H1 (cell line): ENCODE data around the gene NFAM1. TPM values are rescaled to one million over a fixed set of nuclear protein-coding genes. Genes with fewer than 3 reads are reported as not detected.

Source experiments
- CHD7 ChIP-seq: fragments of 300-600 bp; sonication (generic); IDR thresholded peaks from 2 replicates; pipeline ENCODE4 v1.7.1; 2012; ENCODE audit warnings: low read length, moderate library complexity, mild to moderate bottlenecking, inconsistent platforms; ENCODE audit not compliant: insufficient replicate concordance
- GTF2F1 ChIP-seq: IDR thresholded peaks from 2 replicates; pipeline ENCODE4 v1.6.1; 2012; ENCODE audit warnings: low read depth, low read length, improper control_type of control experiment, borderline replicate concordance
- JUN ChIP-seq: IDR thresholded peaks from 2 replicates; pipeline ENCODE4 v1.6.1; 2011; ENCODE audit warnings: low read depth, mild to moderate bottlenecking, improper control_type of control experiment, low read length
- RXRA ChIP-seq: IDR thresholded peaks from 2 replicates; pipeline ENCODE4 v1.6.1; 2011; ENCODE audit warnings: low read depth, mild to moderate bottlenecking, low read length, moderate library complexity; ENCODE audit not compliant: insufficient read depth
- SUZ12 ChIP-seq: fragments of 200-600 bp; sonication (generic); IDR thresholded peaks from 2 replicates; pipeline ENCODE4 v1.6.1; 2012; ENCODE audit warnings: mild to moderate bottlenecking, inconsistent platforms, low read length, moderate library complexity, mixed read lengths
- polyA plus RNA-seq, 7 experiments: library from polyadenylated mRNA; depleted of rRNA in 3 of 7; stranded (reverse) in 5 of 7; unstranded in 2 of 7; fragments of >200 nt in 5 of 7; fragments of 200-250 nt in 2 of 7; gene quantifications; 1 replicate in 5 of 7; 2 replicates in 1 of 7; 4 replicates in 1 of 7; pipeline versions ENCODE4 v1.2.1 to v1.2.3, GENCODE V29; 2011 to 2013; ENCODE audit warnings: missing spikeins in 2 of 7, mixed read lengths in 2 of 7
- total RNA-seq: library from RNA; stranded (reverse); fragmentation: NEBNext Ultra II Directional; extraction: Animal tissue kit (Norgen Biotek cat#: 25700); gene quantifications from 2 replicates; pipeline ENCODE4 v1.2.1, GENCODE V29; 2021
- TF ChIP-seq, protein P1 (sequence below): IDR thresholded peaks from 2 replicates; pipeline ENCODE4 v1.6.1; 2012; ENCODE audit warnings: inconsistent platforms

Gene NFAM1
- total and polyA plus RNA-seq, 2 of the 8 experiments (the other 6 are each of a cell fraction or from before 2014, with no cell fraction given) = 0.62 to 0.73 TPM

- TF ChIP-seq CHD7 (no peak), JUN (no peak), GTF2F1 (no peak), RXRA (no peak), SUZ12 (no peak)
- TF ChIP-seq, protein P1, sequence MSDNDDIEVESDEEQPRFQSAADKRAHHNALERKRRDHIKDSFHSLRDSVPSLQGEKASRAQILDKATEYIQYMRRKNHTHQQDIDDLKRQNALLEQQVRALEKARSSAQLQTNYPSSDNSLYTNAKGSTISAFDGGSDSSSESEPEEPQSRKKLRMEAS = no peak
These were observed 91.3 kb downstream of the NFAM1 start (continued) for GRCh38 chr22:42340829-42341383.
